ENCODE measurements around the gene BCL6.

BCL6 gene

GRCh38 chr3:187777331-187777941 lies 32.2 kb upstream of the BCL6 start:
- no peaks in the 10 kb centered on the region for H3K36me3 ChIP-seq (ENCODE audit: control insufficient read depth, insufficient read depth, low read length)
- peaks cover 6% of the 10 kb centered on the region for H3K4me1 ChIP-seq (ENCODE audit: control insufficient read depth, insufficient read depth, low read length)
- no peak overlapping the region for H3K27ac ChIP-seq (ENCODE audit: insufficient read depth, low read depth, low read length, poor library complexity, severe bottlenecking)
- H3K27me3 ChIP-seq (ENCODE audit: control insufficient read depth, insufficient read depth, low read length, poor library complexity, severe bottlenecking) = no peaks in the 10 kb centered on the region
- no peak overlapping the region for H3K4me3 ChIP-seq (ENCODE audit: insufficient read depth, low read depth, low read length)
- WGBS, 2 experiments = 91 to 94% methylated on average over 6 of the region's 6 CpGs
- H3K9me3 ChIP-seq (ENCODE audit: control insufficient read depth, low read length) = no peaks in the 10 kb centered on the region

GRCh38 chr3:187775549-187775948 lies 30.3 kb upstream of the BCL6 start:
- H3K27ac ChIP-seq (ENCODE audit: insufficient read depth, low read depth, low read length, poor library complexity, severe bottlenecking) = no peak overlapping the region
- H3K4me3 ChIP-seq (ENCODE audit: insufficient read depth, low read depth, low read length) = no peak overlapping the region
- H3K27me3 ChIP-seq (ENCODE audit: control insufficient read depth, insufficient read depth, low read length, poor library complexity, severe bottlenecking) = no peaks in the 10 kb centered on the region
- 94 to 100% methylated on average over 1 of the region's 1 CpG for WGBS, 2 experiments
- H3K9me3 ChIP-seq (ENCODE audit: control insufficient read depth, low read length) = no peaks in the 10 kb centered on the region
- H3K36me3 ChIP-seq (ENCODE audit: control insufficient read depth, insufficient read depth, low read length) = no peaks in the 10 kb centered on the region
- no peaks in the 10 kb centered on the region for H3K4me1 ChIP-seq (ENCODE audit: control insufficient read depth, insufficient read depth, low read length)

- H3K27ac ChIP-seq (ENCODE audit: insufficient read depth, low read depth, low read length, poor library complexity, severe bottlenecking) = no peak overlapping the region
- no peaks in the 10 kb centered on the region for H3K36me3 ChIP-seq (ENCODE audit: control insufficient read depth, insufficient read depth, low read length)
- 87 to 89% methylated on average over 7 of the region's 8 CpGs for WGBS, 2 experiments
- H3K27me3 ChIP-seq (ENCODE audit: control insufficient read depth, insufficient read depth, low read length, poor library complexity, severe bottlenecking) = no peaks in the 10 kb centered on the region
- H3K9me3 ChIP-seq (ENCODE audit: control insufficient read depth, low read length) = no peaks in the 10 kb centered on the region
- H3K4me3 ChIP-seq (ENCODE audit: insufficient read depth, low read depth, low read length) = no peak overlapping the region
- no peaks in the 10 kb centered on the region for H3K4me1 ChIP-seq (ENCODE audit: control insufficient read depth, insufficient read depth, low read length)
These were observed 29.0 kb upstream of the BCL6 start for GRCh38 chr3:187774185-187774789.

- 78 to 82% methylated on average over 18 to 19 of the region's 19 CpGs for WGBS, 2 experiments
These were observed 28.2 kb upstream of the BCL6 start for GRCh38 chr3:187773233-187774184.

GRCh38 chr3:187770224-187770623 lies 25.0 kb upstream of the BCL6 start:
- H3K27me3 ChIP-seq (ENCODE audit: control insufficient read depth, insufficient read depth, low read length, poor library complexity, severe bottlenecking) = no peaks in the 10 kb centered on the region
- H3K27ac ChIP-seq (ENCODE audit: insufficient read depth, low read depth, low read length, poor library complexity, severe bottlenecking) = no peak overlapping the region
- no peaks in the 10 kb centered on the region for H3K9me3 ChIP-seq (ENCODE audit: control insufficient read depth, low read length)
- 92 to 97% methylated on average over 1 of the region's 1 CpG for WGBS, 2 experiments
- no peaks in the 10 kb centered on the region for H3K4me1 ChIP-seq (ENCODE audit: control insufficient read depth, insufficient read depth, low read length)
- no peak overlapping the region for H3K4me3 ChIP-seq (ENCODE audit: insufficient read depth, low read depth, low read length)
- H3K36me3 ChIP-seq (ENCODE audit: control insufficient read depth, insufficient read depth, low read length) = no peaks in the 10 kb centered on the region

More at GRCh38 chr3:187773233-187774184, 28.2 kb upstream of the BCL6 start:
- Histone ChIP-seq H3K4me3 (ENCODE audit: insufficient read depth, low read depth, low read length) (no peak overlapping the region), H3K4me1 (ENCODE audit: control insufficient read depth, insufficient read depth, low read length) (no peaks in the 10 kb centered on the region), H3K36me3 (ENCODE audit: control insufficient read depth, insufficient read depth, low read length) (no peaks in the 10 kb centered on the region), H3K9me3 (ENCODE audit: control insufficient read depth, low read length) (no peaks in the 10 kb centered on the region), H3K27me3 (ENCODE audit: control insufficient read depth, insufficient read depth, low read length, poor library complexity, severe bottlenecking) (no peaks in the 10 kb centered on the region), H3K27ac (ENCODE audit: insufficient read depth, low read depth, low read length, poor library complexity, severe bottlenecking) (no peak overlapping the region)

DNA sequence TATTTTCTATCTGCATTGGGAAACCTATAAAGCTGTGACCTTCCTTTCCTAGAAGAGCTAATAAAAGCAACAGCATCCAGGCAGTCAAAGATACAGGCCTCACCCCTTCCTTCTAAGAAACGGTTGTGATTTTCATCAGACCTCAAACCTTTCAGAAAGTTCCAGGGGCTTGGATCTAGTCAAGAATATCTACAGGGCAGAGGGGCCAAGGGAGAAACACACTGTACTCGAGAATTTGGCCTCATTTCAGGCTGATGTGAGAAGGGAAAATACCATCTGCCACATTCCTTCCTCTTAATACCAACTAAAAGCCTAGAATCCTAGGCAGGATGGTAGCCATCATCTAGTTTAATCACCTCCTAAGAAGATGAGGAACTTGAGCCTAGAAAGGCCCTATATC lies 24.5 kb upstream of the BCL6 start:
- 83 to 90% methylated on average over 2 of the region's 2 CpGs for WGBS, 2 experiments
- no peaks in the 10 kb centered on the region for H3K36me3 ChIP-seq (ENCODE audit: control insufficient read depth, insufficient read depth, low read length)
- no peak overlapping the region for H3K27ac ChIP-seq (ENCODE audit: insufficient read depth, low read depth, low read length, poor library complexity, severe bottlenecking)
- H3K4me1 ChIP-seq (ENCODE audit: control insufficient read depth, insufficient read depth, low read length) = no peaks in the 10 kb centered on the region
- no peaks in the 10 kb centered on the region for H3K9me3 ChIP-seq (ENCODE audit: control insufficient read depth, low read length)
- no peak overlapping the region for H3K4me3 ChIP-seq (ENCODE audit: insufficient read depth, low read depth, low read length)
- no peaks in the 10 kb centered on the region for H3K27me3 ChIP-seq (ENCODE audit: control insufficient read depth, insufficient read depth, low read length, poor library complexity, severe bottlenecking)

DNA sequence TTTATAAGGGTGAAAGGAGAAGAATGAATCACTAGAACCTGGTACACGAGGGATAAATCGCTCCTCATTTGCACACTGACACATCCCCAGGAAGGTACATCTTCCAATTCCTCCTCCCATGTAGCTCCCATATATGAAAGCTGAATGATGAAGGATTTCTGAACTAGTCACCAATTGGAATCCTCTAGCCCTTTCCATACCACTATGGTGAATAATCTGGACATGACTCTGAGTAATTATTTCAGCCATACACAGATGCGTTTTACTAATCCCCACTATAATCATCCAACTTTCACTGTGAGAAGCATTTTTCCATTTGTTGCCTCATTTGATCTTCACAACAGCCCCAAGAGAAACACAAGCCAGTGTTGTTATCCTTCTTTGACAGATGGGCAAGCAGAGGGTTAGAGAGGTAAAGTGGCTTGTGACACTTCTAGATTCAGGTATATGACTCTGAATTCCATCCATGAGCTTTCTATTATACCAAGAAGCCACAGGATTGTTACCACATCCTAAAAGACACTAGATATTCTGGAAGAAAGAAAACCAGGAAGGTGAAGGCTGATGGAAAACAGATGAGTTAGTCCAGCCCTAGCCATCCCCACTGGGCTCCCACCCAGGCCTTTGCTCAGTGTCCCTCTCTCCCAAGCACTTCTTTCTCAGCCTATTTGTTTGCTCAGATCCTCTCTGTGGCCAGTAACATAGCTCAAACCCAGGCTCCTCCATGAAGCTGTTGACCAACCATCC lies 22.2 kb upstream of the BCL6 start:
- no peaks in the 10 kb centered on the region for H3K9me3 ChIP-seq (ENCODE audit: control insufficient read depth, low read length)
- no peak overlapping the region for H3K4me3 ChIP-seq (ENCODE audit: insufficient read depth, low read depth, low read length)
- no peaks in the 10 kb centered on the region for H3K27me3 ChIP-seq (ENCODE audit: control insufficient read depth, insufficient read depth, low read length, poor library complexity, severe bottlenecking)
- peaks cover 4% of the 10 kb centered on the region for H3K4me1 ChIP-seq (ENCODE audit: control insufficient read depth, insufficient read depth, low read length)
- no peak overlapping the region for H3K27ac ChIP-seq (ENCODE audit: insufficient read depth, low read depth, low read length, poor library complexity, severe bottlenecking)
- H3K36me3 ChIP-seq (ENCODE audit: control insufficient read depth, insufficient read depth, low read length) = no peaks in the 10 kb centered on the region
- 90 to 100% methylated on average over 1 to 3 of the region's 3 CpGs for WGBS, 2 experiments

DNA sequence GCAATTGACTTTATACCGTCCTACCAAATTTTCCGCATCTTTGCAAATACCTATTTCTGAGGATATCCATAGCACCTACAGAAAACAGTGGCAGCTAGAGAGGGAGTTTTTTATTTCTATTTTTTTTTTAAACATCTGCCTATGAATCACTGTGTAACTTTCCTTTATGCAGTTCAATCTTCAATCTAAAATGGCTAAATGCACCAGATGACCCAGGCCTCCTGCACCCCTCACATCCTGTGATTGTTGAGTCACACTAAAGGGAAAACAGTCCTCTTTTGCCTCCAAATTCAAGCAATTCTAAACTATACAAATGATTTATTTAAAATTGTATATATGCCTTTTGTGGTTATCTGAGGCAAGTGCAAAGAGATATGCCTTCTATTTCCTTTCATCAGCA lies 20.1 kb upstream of the BCL6 start:
- Histone ChIP-seq H3K4me3 (ENCODE audit: insufficient read depth, low read depth, low read length) (no peak overlapping the region), H3K36me3 (ENCODE audit: control insufficient read depth, insufficient read depth, low read length) (no peaks in the 10 kb centered on the region), H3K27me3 (ENCODE audit: control insufficient read depth, insufficient read depth, low read length, poor library complexity, severe bottlenecking) (no peaks in the 10 kb centered on the region), H3K4me1 (ENCODE audit: control insufficient read depth, insufficient read depth, low read length) (peaks cover 4% of the 10 kb centered on the region), H3K27ac (ENCODE audit: insufficient read depth, low read depth, low read length, poor library complexity, severe bottlenecking) (no peak overlapping the region), H3K9me3 (ENCODE audit: control insufficient read depth, low read length) (no peaks in the 10 kb centered on the region)
- 94 to 100% methylated on average over 2 of the region's 2 CpGs for WGBS, 2 experiments

DNA sequence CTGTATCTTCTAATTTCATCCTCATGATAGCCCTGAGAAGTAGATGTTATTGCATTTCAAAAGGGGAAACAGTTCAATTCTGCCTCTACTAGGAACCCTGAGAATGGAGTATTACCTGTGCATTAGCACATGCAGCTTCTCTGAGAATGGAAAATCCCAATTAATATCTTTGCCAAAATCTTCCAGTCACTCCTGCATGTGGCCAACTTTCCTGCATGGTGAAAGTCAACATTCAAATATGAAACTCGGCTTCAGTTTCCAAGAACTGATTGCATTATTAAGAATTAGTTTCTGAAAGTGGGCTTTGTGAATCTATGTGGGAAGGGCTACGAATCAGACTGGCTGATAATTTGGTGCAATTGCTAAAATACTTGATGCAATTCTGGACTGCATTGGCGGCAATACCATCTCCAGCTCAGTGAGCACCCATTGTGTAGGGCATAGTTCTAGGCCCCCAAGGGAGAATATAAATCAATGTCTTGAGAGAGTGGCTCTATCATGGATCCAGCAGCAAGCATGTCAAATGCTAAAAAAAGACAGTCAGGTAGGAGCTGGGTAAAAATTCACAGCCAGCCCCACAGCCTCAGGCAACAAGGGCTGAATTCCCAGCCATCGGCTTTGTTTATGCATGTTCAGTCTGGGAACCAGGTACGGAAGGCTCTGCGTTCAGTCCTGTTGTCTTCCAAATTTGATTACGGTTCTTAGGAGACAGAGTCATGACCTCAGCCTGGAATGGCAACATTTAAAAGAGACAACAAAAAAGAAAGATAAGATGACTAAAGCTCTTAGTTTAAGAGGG lies 18.8 kb upstream of the BCL6 start:
- Histone ChIP-seq H3K27me3 (ENCODE audit: control insufficient read depth, insufficient read depth, low read length, poor library complexity, severe bottlenecking) (no peaks in the 10 kb centered on the region), H3K36me3 (ENCODE audit: control insufficient read depth, insufficient read depth, low read length) (no peaks in the 10 kb centered on the region), H3K9me3 (ENCODE audit: control insufficient read depth, low read length) (no peaks in the 10 kb centered on the region), H3K4me1 (ENCODE audit: control insufficient read depth, insufficient read depth, low read length) (peaks cover 4% of the 10 kb centered on the region), H3K27ac (ENCODE audit: insufficient read depth, low read depth, low read length, poor library complexity, severe bottlenecking) (no peak overlapping the region), H3K4me3 (ENCODE audit: insufficient read depth, low read depth, low read length) (no peak overlapping the region)
- WGBS, 2 experiments = 78 to 86% methylated on average over 7 of the region's 7 CpGs

Measured in ectodermal cell (in vitro differentiated cells).